HepG2 (cell line): Measurements from ENCODE around the gene RICTOR.

ENCODE experiments used
- AFF4 ChIP-seq: sonication (generic); formaldehyde crosslinking; IDR thresholded peaks from 2 replicates; pipeline ENCODE4 v1.4.0; 2020; ENCODE audit warnings: missing genetic modification reagents
- CTCF ChIP-seq: sonication (generic); formaldehyde crosslinking; IDR thresholded peaks from 2 replicates; pipeline ENCODE4 v1.5.0; 2020; ENCODE audit warnings: mild to moderate bottlenecking, missing genetic modification reagents, moderate library complexity
- EZH2 ChIP-seq: conservative IDR thresholded peaks from 2 replicates; pipeline ENCODE4 v1.6.1; 2012; ENCODE audit warnings: mild to moderate bottlenecking, low read depth, low read length, moderate library complexity
- GTF2F1 ChIP-seq: fragments of 150-350 bp; IDR thresholded peaks from 2 replicates; pipeline ENCODE4 v1.6.1; 2014; ENCODE audit warnings: low read length
- JARID2 ChIP-seq: sonication (generic); formaldehyde crosslinking; IDR thresholded peaks from 2 replicates; pipeline ENCODE4 v1.8.1; 2023; ENCODE audit warnings: missing genetic modification reagents, inconsistent platforms; ENCODE audit not compliant: insufficient replicate concordance
- MNT ChIP-seq: fragments of 450-650 bp; IDR thresholded peaks from 2 replicates; pipeline ENCODE4 v1.6.1; 2016
- POLR2AphosphoS5 ChIP-seq: IDR thresholded peaks from 2 replicates; pipeline ENCODE4 v1.6.1; 2012; ENCODE audit warnings: low read depth, low read length
- STAT6 ChIP-seq: sonication (generic); formaldehyde crosslinking; IDR thresholded peaks from 2 replicates; pipeline ENCODE4 v1.4.0; 2020; ENCODE audit warnings: missing genetic modification reagents, mild to moderate bottlenecking, borderline replicate concordance
- ZNF713 ChIP-seq: sonication (generic); formaldehyde crosslinking; IDR thresholded peaks from 2 replicates; pipeline ENCODE4 v1.4.0; 2020; ENCODE audit warnings: mild to moderate bottlenecking, missing genetic modification reagents
- ZSCAN5A ChIP-seq: sonication (generic); formaldehyde crosslinking; IDR thresholded peaks from 2 replicates; pipeline ENCODE4 v1.8.0; 2022; ENCODE audit warnings: mild to moderate bottlenecking, missing genetic modification reagents, borderline replicate concordance

GRCh38 chr5:39015743-39016586 is 58.2 kb downstream of the RICTOR start:
- TF ChIP-seq STAT6 (CRISPR knock-in tag) (no peak), ZNF713 (CRISPR knock-in tag) (no peak), AFF4 (CRISPR knock-in tag) (no peak), MNT (no peak), EZH2 (no peak), JARID2 (CRISPR knock-in tag) (no peak), POLR2AphosphoS5 (no peak), CTCF (no peak), ZSCAN5A (no peak), GTF2F1 (no peak)
